ENCODE measurements around the gene STH.
"Not testable (repeated sequence)": the region's sequence is repeated elsewhere in the genome, so short reads cannot be mapped to it uniquely, and the experiment has no call there.

The STH gene, protein sequence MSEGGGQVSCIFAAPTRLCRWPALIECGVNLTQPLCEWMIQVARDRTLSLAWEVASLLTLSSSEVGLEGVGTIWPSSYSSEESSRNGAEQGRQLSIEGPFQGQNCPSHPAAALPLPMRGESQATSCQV

DNA sequence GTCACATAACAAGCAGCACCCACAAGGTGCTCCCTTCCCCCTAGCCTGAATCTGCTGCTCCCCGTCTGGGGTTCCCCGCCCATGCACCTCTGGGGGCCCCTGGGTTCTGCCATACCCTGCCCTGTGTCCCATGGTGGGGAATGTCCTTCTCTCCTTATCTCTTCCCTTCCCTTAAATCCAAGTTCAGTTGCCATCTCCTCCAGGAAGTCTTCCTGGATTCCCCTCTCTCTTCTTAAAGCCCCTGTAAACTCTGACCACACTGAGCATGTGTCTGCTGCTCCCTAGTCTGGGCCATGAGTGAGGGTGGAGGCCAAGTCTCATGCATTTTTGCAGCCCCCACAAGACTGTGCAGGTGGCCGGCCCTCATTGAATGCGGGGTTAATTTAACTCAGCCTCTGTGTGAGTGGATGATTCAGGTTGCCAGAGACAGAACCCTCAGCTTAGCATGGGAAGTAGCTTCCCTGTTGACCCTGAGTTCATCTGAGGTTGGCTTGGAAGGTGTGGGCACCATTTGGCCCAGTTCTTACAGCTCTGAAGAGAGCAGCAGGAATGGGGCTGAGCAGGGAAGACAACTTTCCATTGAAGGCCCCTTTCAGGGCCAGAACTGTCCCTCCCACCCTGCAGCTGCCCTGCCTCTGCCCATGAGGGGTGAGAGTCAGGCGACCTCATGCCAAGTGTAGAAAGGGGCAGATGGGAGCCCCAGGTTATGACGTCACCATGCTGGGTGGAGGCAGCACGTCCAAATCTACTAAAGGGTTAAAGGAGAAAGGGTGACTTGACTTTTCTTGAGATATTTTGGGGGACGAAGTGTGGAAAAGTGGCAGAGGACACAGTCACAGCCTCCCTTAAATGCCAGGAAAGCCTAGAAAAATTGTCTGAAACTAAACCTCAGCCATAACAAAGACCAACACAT lies at the start of gene STH:
TSS of gene STH (plus strand) at position 264 of the 913 bp plus-strand sequence. CDS start at position 294, 30 bp downstream.
- no peak for DNase-seq

DNA sequence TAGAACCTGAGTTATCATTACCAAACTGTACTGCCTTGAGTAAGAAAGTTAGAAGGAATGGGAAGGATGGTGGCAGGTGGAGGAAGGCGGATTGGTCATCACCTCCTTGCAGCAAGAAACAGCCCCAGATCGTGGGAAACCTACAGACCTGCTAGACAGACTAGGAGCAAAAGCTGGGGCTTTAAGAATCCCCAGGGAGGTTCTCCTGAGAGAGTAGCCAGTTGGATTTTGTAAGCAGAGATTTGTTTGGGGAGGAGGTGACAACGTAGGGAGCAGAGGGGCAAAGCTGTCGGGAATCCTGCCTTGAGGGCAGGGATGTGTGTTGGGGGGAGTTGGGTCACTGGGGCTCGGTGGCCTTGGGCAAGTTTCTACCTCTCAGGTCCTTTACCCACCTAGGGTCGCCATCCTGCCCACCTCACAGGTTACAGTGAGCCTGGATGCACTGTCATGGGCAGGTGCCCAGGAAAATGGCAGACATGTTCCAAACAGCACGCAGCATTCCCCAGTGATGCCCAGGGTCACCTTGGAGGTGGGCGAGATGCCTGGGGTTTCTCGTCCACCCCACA lies 49.2 kb upstream of the STH start:
- no peak for DNase-seq

DNA sequence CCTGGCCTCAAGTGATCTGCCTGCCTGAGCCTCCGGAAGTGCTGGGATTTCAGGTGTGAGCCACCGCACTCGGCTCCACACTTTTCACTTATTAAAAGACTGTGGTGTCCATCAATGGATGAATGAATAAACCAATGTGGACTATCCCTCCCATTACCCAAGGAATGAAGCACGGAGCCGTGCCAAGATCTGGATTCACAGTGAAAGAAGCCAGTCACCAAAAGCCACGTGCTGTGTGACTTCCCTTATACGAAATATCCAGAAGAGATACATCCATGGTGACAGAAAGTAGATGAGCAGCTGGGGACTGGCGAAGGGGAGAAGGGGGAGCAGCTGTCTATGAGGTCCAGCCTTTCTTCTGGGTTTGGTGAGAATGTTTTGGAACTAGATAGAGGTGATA lies 48.2 kb upstream of the STH start:
- no peak for DNase-seq

DNA sequence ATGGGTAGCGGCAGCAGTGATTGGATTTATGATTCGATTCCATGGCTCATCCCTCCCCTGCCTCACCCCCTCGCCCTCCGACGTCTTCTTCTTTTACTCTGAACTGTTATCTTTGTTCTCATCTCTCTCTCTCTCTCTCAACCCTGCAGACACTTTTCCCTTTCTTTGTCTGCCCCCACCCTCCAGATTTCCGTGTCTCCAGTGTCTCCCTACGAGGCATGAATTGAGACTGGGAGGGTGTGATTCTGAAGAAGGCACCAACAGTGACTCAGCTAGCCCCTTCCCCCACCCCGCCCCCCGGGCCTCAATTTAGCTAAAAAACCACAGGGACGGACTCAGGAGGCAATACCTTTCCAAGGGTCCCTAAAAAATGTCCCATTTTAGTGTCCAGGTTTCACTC lies 47.6 kb upstream of the STH start:
- DNase-seq = no peak

DNA sequence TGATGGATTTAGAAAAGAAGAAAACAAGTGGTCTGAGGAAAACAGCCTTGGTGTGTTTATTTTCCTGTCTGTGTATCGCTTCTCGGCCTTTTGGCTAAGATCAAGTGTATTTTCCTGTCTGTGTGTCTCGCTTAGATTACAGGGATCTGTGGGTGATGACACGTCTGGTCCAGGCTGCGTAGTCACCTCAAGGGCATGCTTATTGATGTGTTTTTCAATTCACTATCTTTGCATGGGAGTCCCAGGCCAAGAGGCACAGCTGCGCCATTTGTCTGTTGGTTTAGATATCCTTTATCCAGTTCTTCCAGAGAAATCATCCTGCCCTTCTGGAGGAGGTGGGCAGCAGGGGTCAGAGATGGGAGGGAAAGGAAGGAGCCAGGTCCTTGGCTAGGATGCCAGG lies 47.1 kb upstream of the STH start:
- DNase-seq = no peak

DNA sequence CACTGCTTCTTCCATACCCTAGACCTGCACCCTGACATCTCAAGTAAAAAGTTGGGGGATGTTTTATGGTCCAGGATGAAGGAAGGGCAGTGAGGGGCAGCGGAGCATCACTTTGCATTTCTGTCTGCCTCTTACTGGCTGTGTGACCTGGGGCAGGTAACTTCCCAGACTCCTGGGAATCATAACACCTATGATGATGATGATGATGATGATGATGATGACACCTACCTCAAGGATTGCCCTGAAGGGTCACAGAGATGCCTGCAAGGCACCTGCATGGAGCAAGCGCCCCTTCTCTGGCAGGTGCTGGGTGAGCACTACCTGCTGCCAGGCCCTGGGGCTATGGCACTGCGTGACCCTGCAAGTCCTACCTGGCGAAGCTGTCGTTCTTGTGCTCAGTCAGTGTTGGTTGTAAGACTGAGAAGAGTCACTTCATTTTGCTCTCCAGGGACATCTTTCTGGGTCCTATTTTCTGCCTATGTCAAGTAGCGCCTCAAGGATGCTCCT lies 46.2 kb upstream of the STH start:
- no peak for DNase-seq

DNA sequence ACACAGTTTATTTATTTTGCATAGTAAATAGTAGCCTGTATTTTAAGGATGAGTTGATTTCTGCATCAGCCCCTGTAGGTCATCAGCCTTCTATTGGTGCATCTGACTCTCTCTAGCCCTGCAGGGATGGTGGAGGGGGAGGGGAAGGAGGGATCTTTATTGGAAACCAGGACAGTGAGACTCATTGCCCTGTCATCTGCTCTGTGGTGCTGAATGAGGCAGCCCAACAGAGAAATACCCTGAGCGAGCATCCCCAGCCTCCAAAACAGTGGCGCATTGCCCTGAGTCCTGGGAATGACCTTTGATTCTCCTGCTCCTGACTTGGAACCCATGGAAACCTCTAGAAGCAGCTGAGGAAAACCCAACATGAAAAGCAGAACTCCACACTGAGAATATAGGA lies 45.5 kb upstream of the STH start:
- no peak for DNase-seq

DNA sequence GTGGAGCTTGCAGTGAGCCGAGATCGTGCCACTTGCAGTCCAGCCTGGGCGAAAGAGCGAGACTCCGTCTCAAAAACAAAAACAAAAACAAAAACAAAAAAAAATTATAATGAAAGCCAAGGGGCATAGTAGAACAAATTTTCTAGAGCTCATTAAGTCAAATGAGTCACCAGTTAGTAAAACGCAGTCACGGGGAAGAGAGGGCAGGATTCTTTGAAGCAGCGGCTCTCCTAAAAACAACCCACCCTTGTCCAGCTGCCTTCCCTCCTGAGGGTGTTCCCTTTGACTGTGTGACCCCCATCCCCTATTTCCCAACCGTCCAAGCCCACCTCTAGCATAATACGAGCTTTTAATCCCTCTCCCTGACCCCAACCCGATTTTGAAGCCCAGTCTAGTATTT lies 44.1 kb upstream of the STH start:
- no peak for DNase-seq

DNA sequence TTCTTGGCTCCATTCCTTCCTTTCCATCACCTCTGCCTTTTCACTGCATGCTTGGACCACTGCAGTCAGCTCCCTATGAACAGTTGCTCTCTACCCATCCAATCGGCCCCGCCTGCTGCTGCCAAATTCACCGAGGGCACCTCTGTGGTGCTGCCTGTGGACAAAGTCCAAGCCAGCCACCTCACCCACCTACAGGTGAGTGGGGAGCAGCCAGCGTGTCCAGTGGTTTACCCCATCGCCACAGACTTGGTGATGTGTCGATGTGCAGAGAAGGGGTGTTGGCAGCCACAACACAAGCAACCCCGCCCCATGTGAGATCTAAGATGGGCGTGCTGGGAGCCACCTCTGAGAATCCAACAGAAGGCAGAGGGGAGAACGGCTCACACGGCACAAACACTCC lies 43.7 kb upstream of the STH start:
- DNase-seq = no peak

DNA sequence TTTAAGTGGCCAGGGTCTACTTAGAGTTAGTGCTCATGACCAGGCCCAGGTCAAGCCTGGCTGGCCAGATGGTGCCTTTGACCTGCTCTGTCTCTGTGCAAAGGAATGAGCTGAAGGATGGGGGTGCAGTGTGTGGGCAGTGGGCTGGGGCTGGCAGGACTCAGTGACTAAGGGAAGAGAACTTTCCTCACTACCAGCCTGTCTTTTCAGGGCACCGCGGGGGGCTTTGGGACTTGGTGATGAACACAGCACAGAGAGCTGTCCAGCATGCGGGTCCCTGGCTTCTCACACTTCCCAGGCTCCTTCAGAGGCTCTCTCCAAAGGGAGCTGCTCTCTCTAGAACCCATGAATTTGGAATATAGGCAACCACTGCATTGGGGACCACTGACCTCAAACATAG lies 43.0 kb upstream of the STH start:
- DNase-seq = no peak

DNA sequence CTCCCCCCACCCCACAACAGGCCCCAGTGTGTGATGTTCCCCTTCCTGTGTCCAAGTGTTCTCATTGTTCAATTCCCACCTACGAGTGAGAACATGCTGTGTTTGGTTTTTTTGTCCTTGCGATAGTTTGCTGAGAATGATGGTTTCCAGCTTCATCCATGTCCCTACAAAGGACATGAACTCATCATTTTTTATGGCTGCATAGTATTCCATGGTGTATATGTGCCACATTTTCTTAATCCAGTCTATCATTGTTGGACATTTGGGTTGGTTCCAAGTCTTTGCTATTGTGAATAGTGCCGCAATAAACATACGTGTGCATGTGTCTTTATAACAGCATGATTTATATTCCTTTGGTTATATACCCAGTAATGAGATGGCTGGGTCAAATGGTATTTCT lies 42.3 kb upstream of the STH start:
- not testable (repeated sequence) for DNase-seq

DNA sequence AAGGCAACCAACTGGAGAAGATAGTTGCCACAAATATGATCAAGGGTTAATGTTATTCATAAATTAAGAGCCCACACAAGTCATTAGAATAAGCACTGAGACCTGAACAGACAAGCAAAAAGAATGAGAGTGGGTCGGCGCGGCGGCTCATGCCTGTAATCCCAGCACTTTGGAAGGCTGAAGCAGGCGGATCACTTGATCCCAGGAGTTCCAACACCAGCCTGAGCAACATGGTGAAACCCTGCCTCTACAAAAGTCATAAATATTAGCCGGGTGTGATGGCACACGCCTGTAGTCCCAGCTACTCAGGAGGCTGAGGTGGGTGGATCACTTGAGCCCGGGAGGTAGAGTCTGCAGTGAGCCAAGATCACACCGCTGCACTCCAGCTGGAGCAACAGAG lies 40.7 kb upstream of the STH start:
- DNase-seq = no peak

DNA sequence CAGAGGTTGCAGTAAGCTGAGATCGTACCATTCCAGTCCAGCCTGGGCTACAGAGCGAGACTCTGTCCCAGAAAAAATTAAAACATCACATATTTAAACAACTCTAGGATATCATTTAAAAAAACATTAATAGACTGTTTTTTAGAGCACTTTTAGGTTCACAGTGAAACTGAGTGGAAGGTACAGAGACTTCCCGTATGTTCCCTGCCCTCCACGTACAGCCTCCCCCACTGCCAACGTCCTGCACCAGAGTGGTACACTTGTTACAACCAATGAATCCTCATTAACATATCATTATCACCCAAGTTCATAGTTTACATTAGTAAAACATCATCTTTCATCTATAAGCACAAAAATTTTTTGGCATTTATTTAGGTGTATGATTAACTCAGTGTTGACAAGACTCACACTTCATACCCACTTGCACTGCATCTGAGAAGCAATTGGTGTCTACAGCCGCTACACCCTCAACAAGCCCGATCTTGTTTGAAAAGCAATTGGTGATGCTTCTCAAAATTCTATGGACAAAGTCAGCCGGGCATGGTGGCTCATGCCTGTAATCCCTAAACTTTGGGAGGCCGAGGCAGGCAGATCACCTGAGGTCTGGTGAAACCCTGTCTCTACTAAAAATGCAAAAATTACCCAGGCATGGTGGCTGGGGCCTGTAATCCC lies 39.9 kb upstream of the STH start:
- no peak for DNase-seq

DNA sequence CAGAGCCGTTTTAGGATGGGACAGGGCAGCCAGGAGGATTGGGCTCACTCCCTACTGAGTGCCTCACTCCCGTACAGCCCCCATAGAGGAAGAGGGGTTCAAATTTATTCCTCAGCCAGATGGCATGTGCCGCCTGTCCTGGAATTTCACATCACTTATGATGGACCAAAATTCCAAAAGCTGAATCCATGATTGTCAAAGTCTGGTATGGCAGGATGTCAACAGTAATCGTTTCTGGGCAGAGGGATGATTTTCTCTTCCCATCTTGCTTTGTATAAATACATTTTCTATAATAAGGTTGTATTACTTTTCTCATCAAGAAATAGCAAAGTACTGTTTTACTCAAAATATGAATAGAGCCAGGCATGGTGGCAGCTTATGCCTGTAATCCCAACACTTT lies 38.7 kb upstream of the STH start:
- no peak for DNase-seq

DNA sequence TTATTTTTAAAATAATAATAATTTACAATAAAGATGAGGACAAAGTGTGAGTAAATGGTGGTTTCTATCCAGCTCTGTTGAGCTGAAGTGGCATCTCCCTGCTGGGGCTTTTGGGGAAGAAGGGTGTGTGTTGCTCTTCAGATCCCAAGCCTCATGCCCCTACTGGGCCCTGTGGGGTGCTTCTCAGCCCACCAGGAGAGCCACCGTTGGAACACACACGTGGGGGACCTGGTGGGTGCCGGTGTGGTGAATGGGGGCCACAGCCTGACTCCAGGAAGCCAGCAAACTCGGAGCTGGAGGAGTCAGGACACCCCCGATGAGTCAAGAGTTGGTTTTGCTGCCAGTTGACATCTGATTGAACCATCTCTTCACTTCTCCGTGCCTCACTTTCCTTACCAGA lies 37.8 kb upstream of the STH start:
- DNase-seq = no peak

DNA sequence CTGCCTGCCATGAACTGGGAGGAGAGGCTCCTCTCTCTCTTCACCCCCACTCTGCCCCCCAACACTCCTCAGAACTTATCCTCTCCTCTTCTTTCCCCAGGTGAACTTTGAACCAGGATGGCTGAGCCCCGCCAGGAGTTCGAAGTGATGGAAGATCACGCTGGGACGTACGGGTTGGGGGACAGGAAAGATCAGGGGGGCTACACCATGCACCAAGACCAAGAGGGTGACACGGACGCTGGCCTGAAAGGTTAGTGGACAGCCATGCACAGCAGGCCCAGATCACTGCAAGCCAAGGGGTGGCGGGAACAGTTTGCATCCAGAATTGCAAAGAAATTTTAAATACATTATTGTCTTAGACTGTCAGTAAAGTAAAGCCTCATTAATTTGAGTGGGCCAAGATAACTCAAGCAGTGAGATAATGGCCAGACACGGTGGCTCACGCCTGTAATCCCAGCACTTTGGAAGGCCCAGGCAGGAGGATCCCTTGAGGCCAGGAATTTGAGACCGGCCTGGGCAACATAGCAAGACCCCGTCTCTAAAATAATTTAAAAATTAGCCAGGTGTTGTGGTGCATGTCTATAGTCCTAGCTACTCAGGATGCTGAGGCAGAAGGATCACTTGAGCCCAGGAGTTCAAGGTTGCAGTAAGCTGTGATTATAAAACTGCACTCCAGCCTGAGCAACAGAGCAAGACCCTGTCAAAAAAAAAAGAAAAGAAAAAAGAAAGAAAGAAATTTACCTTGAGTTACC lies 36.7 kb upstream of the STH start:
- DNase-seq = no peak

DNA sequence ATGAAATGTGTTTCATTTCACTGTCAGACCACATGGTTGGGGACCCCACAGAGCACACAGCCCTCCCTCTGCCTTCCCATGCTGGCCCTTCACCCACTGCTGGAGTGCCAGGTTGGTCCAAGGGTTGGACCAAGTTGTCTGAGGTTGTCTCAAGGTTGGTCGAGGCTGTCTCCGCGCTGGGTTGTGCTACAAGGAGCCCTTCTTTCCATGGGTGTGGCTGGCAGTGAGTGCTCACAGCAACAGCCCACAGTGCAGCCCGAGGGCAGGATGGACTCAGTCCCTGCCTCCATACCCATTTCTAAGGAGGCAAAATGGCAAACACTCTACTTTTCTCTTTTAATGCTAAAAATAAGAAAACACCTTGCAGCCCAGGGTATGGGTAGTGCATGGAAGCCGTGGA lies 35.8 kb upstream of the STH start:
- no peak for DNase-seq

DNA sequence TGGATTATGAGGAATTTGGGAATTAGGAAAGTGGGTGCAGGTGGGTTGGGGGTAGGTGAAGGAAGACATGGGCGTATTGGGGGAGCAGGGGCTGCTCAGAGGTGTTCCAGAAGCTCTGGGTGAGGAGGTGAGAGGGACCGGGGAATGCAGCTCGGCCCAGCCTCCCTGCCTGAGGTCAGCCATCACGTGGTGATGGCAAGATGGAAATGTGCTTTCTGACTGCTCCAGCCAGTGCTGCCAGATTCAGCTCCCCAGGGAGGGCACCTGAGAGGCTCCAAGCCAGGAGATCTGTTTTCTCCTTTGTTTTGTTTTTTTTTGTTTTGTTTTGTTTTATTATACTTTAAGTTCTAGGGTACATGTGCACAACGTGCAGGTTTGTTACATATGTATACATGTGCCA lies 35.2 kb upstream of the STH start:
- DNase-seq = no peak

DNA sequence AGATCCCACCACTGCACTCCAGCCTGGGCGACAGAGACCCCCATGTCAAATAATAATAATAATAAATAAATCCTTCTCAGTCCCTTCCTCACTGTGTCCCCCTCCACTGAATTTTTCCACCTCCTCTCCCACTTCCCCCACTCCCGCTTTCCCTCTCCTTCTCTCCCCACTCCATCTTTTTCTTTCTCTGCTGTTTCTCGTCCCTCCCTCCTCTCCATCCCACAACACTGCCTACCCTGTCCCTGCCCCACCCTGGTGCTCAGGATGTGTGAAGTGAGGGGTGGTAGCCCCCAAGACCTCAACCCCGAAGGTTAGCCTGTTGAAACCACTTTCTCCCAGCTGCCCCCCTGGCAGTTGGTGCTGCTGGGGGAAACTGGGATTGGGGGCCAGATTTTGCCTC lies 34.4 kb upstream of the STH start:
- DNase-seq = no peak

DNA sequence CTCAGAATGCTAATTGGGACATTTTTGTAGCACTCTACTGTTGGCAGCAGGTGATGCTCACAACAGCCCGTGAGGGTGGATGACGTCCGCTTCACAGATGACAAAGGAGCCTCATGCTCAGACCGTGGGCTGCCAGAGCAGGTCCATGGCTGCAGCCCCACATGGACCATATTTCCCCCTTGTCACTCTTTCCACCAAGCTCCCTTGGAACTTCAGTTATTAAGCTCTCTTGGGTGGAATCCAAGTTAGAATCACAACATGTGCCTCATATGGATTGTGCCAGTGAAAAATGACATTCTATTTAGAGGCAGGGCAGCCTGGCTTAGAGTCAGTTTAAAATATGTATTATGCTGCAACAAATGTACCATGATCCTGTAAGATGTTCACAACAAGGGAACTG lies 33.2 kb upstream of the STH start:
- DNase-seq = no peak

DNA sequence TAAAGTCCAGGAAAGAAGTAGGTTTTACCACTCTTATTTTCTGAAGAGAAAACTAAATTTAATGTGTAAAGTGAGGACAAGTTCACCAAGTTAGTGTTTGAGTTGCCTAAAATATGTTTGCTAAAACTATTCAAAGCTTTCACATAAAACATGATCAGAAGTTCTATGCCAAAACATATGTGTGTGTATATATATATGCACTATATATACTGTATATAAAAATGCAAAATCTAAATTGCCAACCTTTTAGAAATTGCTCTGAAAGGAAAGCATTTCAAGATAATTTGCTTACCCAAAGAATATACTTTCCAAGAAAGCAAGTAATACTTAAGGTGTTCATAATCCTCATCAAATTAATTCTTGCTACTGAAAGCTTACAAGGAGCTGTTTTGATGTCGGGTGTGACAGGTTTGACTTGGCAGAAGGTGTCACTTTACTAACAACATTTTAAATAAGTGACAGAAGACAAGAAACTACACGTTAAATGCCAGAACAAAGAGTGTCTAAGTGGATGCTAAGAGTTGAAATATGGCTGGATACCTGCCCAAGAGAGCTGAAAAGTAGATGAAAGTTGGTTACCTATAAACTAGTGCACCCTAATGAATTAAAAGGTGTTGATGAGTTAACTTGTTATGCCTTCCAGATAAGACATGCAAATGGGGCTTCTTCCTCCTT lies 32.3 kb upstream of the STH start:
- no peak for DNase-seq

DNA sequence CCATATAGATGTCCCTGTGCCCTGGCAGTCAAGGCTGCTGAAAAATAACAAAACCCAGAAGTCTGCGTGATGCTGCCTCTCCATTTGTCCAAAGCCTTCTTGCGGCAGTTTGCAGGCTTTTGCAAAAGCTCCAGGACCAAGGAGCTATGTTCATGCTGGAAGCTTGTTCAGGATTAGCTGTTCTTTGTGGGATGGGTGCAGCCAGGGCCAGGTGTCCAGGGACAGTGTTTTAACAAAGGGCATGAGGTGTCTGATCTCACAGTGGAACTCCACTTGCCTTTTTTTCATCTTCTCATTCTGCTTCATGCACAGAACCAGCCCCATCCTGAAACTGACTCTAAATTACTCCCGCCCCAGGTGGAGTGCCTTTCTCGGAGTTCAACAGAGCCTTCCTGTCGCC lies 31.7 kb upstream of the STH start:
- DNase-seq = no peak

Data from NCI-H524 (cell line).